Stimulated activated CD4-positive, alpha-beta T cell treated with anti-CD3 and anti-CD28 coated beads, Interleukin-15, amount 100 ng/mL, for 48 hours (primary cell): Measurements from ENCODE around the gene CARD19.
A peak's percentile ranks its signal among the peaks of the same experiment; 100 is the strongest.
"Not testable (repeated sequence)": the region's sequence is repeated elsewhere in the genome, so short reads cannot be mapped to it uniquely, and the experiment has no call there.

Experiments used
- DNase-seq, 2 donors: peaks; one replicate each; pipeline ENCODE4 v3.0.0-alpha.2; 2020; ENCODE audit warnings: low read depth in 2 of 2

CARD19 gene

GRCh38 chr9:93088656-93089015 lies 7.4 kb upstream of the CARD19 start:
- DNase-seq, result no peak

GRCh38 chr9:93089024-93089423 lies 7.0 kb upstream of the CARD19 start:
- DNase-seq, result no peak

GRCh38 chr9:93089481-93089991 lies 6.5 kb upstream of the CARD19 start:
- DNase-seq, result no peak

- DNase-seq, result no peak
Measured at GRCh38 chr9:93090091-93090655, 5.8 kb upstream of the CARD19 start.

- DNase-seq, result no peak
Measured at GRCh38 chr9:93091056-93091452, 5.0 kb upstream of the CARD19 start.

GRCh38 chr9:93091453-93092081 lies 4.5 kb upstream of the CARD19 start:
- peak; percentile 73 to 76 for DNase-seq

GRCh38 chr9:93092251-93092991 lies 3.6 kb upstream of the CARD19 start:
- DNase-seq, result no peak

GRCh38 chr9:93093127-93093876 lies 2.7 kb upstream of the CARD19 start:
- DNase-seq, result no peak

GRCh38 chr9:93093877-93094657 lies 1.9 kb upstream of the CARD19 start:
- DNase-seq, result no peak

- DNase-seq, result no peak
Measured at GRCh38 chr9:93094658-93095204, 1.3 kb upstream of the CARD19 start.

GRCh38 chr9:93095205-93096130 lies 549 bp upstream of the CARD19 start:
- peak; percentile 100 for DNase-seq

GRCh38 chr9:93096811-93097382 lies 880 bp downstream of the CARD19 start:
- DNase-seq, result no peak

- no peak for DNase-seq
Measured at GRCh38 chr9:93097511-93098201, 1.6 kb downstream of the CARD19 start.

GRCh38 chr9:93098236-93098946 lies 2.4 kb downstream of the CARD19 start:
- DNase-seq, result peak in 1 of 2 donors; percentile 56

GRCh38 chr9:93099551-93100275 lies 3.7 kb downstream of the CARD19 start:
- no peak for DNase-seq

GRCh38 chr9:93100276-93100636 lies 4.2 kb downstream of the CARD19 start:
- no peak for DNase-seq

- DNase-seq, result not testable (repeated sequence)
Measured at GRCh38 chr9:93101086-93101485, 5.1 kb downstream of the CARD19 start.

GRCh38 chr9:93105620-93106019 lies 9.6 kb downstream of the CARD19 start:
- no peak for DNase-seq
